Measurements from ENCODE around the gene AP2B1. TPM values are rescaled to one million over a fixed set of nuclear protein-coding genes. Genes with fewer than 3 reads are reported as not detected.
A peak's percentile ranks its signal among the peaks of the same experiment; 100 is the strongest.

AP2B1 gene
- total RNA-seq, 1 experiment from 2014 or later: 70.2 TPM

DNA sequence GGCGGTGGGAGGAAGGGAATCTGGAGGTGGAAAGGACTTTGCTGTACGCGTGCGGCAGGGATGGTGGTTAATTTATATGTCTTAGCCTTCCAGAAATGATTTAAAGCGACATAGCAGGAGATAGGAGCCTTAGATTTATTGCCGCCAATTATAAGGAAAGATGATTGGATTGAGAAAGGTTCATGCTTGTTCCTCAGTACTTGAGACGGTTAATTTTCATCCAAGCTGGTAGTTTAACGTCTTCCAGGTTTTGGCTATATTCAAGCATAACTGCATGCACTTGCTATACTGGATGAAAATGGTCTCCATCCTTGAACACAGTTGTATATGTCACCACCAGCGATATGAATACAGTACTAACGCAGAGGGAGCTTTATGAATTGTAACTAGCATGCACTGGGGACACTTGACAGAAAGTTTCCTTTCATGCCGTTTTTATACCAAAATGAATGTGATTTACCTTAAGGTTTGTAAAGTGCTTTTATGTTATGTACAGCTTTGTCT, 8.1 kb upstream of the AP2B1 start:
- peaks cover 18% of the 10 kb centered on the region for H3K4me1 ChIP-seq (ENCODE audit: insufficient read depth, low read length)
- ATAC-seq (no peak), DNase-seq (no peak)
- H3K9ac ChIP-seq (ENCODE audit: low read length): peak overlapping the region; percentile 94
- H3K27ac ChIP-seq (ENCODE audit: low read length): peak overlapping the region; percentile 58
- TF ChIP-seq EZH2 (IDR thresholded peaks at IDR 0.05; ENCODE audit: low read length, unreplicated experiment) (no peak), EZH2phosphoT487 (IDR thresholded peaks at IDR 0.05; ENCODE audit: borderline replicate concordance, low read length) (no peak)
- TF ChIP-seq, protein P1, sequence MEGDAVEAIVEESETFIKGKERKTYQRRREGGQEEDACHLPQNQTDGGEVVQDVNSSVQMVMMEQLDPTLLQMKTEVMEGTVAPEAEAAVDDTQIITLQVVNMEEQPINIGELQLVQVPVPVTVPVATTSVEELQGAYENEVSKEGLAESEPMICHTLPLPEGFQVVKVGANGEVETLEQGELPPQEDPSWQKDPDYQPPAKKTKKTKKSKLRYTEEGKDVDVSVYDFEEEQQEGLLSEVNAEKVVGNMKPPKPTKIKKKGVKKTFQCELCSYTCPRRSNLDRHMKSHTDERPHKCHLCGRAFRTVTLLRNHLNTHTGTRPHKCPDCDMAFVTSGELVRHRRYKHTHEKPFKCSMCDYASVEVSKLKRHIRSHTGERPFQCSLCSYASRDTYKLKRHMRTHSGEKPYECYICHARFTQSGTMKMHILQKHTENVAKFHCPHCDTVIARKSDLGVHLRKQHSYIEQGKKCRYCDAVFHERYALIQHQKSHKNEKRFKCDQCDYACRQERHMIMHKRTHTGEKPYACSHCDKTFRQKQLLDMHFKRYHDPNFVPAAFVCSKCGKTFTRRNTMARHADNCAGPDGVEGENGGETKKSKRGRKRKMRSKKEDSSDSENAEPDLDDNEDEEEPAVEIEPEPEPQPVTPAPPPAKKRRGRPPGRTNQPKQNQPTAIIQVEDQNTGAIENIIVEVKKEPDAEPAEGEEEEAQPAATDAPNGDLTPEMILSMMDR (conservative IDR thresholded peaks at IDR 0.05; ENCODE audit: low read depth, low read length): no peak
- intact Hi-C loops (cut with micrococcal nuclease): no loop called here
- H3K79me2 ChIP-seq (ENCODE audit: low read length): peaks cover 17% of the 10 kb centered on the region
- H3K9me2 ChIP-seq (replicated peaks; ENCODE audit: low read length): no peaks in the 10 kb centered on the region
- POLR2A ChIA-PET (ENCODE audit: unreplicated experiment): interaction anchor here (1.0 kb wide), 1 partner anchor 10 kb away, joined by 3 read pairs; no protein-coding TSS in a partner anchor
- peaks cover 3% of the 10 kb centered on the region; the same call in 1 of the 2 replicates for H3K36me3 ChIP-seq (ENCODE audit: low read depth, low read length)
- H3K4me2 ChIP-seq (ENCODE audit: low read length): peak overlapping the region; percentile 93
- CTCF ChIA-PET: interaction anchor here (0.8 kb wide), 1 partner anchor 23 kb away, joined by 4 read pairs; no protein-coding TSS in a partner anchor
- H3K27me3 ChIP-seq (ENCODE audit: low read length): no peaks in the 10 kb centered on the region
- H4K20me1 ChIP-seq (ENCODE audit: low read length): no peaks in the 10 kb centered on the region
- H3F3A ChIP-seq (ENCODE audit: low read length, unreplicated experiment): peaks cover 3% of the 10 kb centered on the region
- H3K9me3 ChIP-seq (ENCODE audit: low read length): no peaks in the 10 kb centered on the region
- H2AFZ ChIP-seq (ENCODE audit: low read length): peak overlapping the region; percentile 85
- H3K4me3 ChIP-seq (ENCODE audit: low read length): peak overlapping the region; percentile 90
- BruUV-seq (replicated peaks): TSS peak; percentile 76

DNA sequence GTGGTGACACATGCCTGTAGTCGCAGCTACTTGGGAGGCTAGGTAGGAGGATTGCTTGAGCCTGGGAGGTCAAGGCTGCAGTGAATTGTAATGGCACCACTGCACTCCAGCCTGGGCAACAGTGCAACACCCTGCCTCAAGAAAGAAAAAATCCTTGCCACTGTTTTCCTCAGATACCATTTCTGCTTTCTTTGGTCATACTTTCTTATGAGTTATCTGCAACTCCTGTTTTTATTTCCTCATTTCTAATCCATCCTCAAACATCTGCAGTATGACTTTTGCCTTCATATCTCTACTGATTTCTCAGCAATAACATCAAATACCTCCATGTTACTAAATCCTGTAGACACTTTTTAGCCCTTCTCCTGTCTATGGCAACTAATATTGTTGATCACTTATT, 3.1 kb upstream of the AP2B1 start:
- no peak overlapping the region for H3K27ac ChIP-seq (ENCODE audit: low read length)
- H3K4me1 ChIP-seq (ENCODE audit: insufficient read depth, low read length): peaks cover 15% of the 10 kb centered on the region; the same call in 1 of the 2 replicates
- ChIA-PET CTCF (no interaction called here), POLR2A (ENCODE audit: unreplicated experiment) (no interaction called here)
- no peaks in the 10 kb centered on the region for H3K9me2 ChIP-seq (replicated peaks; ENCODE audit: low read length)
- no peak overlapping the region for H3K9ac ChIP-seq (ENCODE audit: low read length)
- TF ChIP-seq, protein P1 (conservative IDR thresholded peaks at IDR 0.05; ENCODE audit: low read depth, low read length): no peak
- no peak for TF ChIP-seq EZH2phosphoT487 (IDR thresholded peaks at IDR 0.05; ENCODE audit: borderline replicate concordance, low read length)
- TF ChIP-seq EZH2 (IDR thresholded peaks at IDR 0.05; ENCODE audit: low read length, unreplicated experiment): no peak
- ATAC-seq (no peak), DNase-seq (no peak)
- peaks cover 4% of the 10 kb centered on the region; the same call in 1 of the 2 replicates for H4K20me1 ChIP-seq (ENCODE audit: low read length)
- BruUV-seq (replicated peaks): no TSS peak
- H3K27me3 ChIP-seq (ENCODE audit: low read length): no peaks in the 10 kb centered on the region
- H3K9me3 ChIP-seq (ENCODE audit: low read length): no peaks in the 10 kb centered on the region
- H3F3A ChIP-seq (ENCODE audit: low read length, unreplicated experiment): peaks cover 4% of the 10 kb centered on the region
- intact Hi-C loops (cut with micrococcal nuclease): no loop called here
- H3K4me3 ChIP-seq (ENCODE audit: low read length): no peak overlapping the region
- peaks cover 22% of the 10 kb centered on the region for H3K79me2 ChIP-seq (ENCODE audit: low read length)
- H3K36me3 ChIP-seq (ENCODE audit: low read depth, low read length): no peaks in the 10 kb centered on the region
- no peak overlapping the region for H2AFZ ChIP-seq (ENCODE audit: low read length)
- no peak overlapping the region for H3K4me2 ChIP-seq (ENCODE audit: low read length)

DNA sequence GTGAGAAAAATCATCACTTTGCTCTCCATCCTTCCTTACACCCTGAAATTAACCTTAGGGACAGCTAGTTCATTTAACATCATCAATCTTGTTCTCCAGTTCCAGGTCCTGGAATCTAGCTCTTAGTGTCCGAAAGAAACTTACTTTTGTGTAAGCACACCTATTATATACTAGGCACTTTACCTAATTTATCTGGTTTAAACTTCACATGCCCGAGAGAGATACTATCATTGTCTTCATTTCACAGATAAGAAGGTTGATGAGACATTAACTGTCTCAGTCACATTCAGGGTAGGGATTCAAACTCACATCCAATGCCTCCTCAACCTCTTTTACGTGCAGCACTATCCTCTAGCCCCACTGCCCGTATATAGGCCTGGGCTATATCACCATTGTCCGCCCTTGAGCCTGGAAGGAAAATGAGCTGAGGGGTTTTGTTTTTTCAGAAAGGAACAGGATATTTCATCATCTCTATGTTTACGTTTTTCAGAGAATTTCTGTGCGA, 501 bp upstream of the AP2B1 start:
- TF ChIP-seq, protein P1 (conservative IDR thresholded peaks at IDR 0.05; ENCODE audit: low read depth, low read length): no peak
- TF ChIP-seq EZH2phosphoT487 (IDR thresholded peaks at IDR 0.05; ENCODE audit: borderline replicate concordance, low read length) (no peak), EZH2 (IDR thresholded peaks at IDR 0.05; ENCODE audit: low read length, unreplicated experiment) (no peak)
- Histone ChIP-seq H3K9me2 (replicated peaks; ENCODE audit: low read length) (no peaks in the 10 kb centered on the region), H3K27me3 (ENCODE audit: low read length) (no peaks in the 10 kb centered on the region), H2AFZ (ENCODE audit: low read length) (peak overlapping the region; percentile 90), H4K20me1 (ENCODE audit: low read length) (peaks cover 19% of the 10 kb centered on the region), H3K36me3 (ENCODE audit: low read depth, low read length) (no peaks in the 10 kb centered on the region), H3K4me1 (ENCODE audit: insufficient read depth, low read length) (peaks cover 25% of the 10 kb centered on the region), H3K79me2 (ENCODE audit: low read length) (peaks cover 44% of the 10 kb centered on the region), H3F3A (ENCODE audit: low read length, unreplicated experiment) (peaks cover 5% of the 10 kb centered on the region), H3K4me3 (ENCODE audit: low read length) (peak overlapping the region; percentile 97), H3K9me3 (ENCODE audit: low read length) (no peaks in the 10 kb centered on the region), H3K9ac (ENCODE audit: low read length) (peak overlapping the region; percentile 96), H3K4me2 (ENCODE audit: low read length) (peak overlapping the region; percentile 90), H3K27ac (ENCODE audit: low read length) (peak overlapping the region; percentile 86)
- DNase-seq (no peak), ATAC-seq (no peak)
- ChIA-PET CTCF (no interaction called here), POLR2A (ENCODE audit: unreplicated experiment) (interaction anchor here (0.6 to 0.7 kb wide), 2 partner anchors 31 to 320 kb away, joined by 3 read pairs; no protein-coding TSS in a partner anchor)
- BruUV-seq (replicated peaks): TSS peak; percentile 92
- intact Hi-C loops (cut with micrococcal nuclease): no loop called here

Data from PC-3 (cell line).